Ascending aorta (tissue), 2 donors: Measurements from ENCODE around the gene PDE8B. TPM values are rescaled to one million over a fixed set of nuclear protein-coding genes. Genes with fewer than 3 reads are reported as not detected.
"Not testable (repeated sequence)": the region's sequence is repeated elsewhere in the genome, so short reads cannot be mapped to it uniquely, and the experiment has no call there.

ENCODE experiments used
- DNase-seq, 2 donors: peaks; one replicate each; pipeline ENCODE4 v3.0.0-alpha.2; 2019; ENCODE audit warnings: low spot score in 2 of 2
- H3K27ac ChIP-seq, 2 donors: fragments of 200-600 bp; sonication (generic); one replicate each; pipeline ENCODE4 v1.5.1; 2016 to 2017; ENCODE audit warnings: mild to moderate bottlenecking in 1 of 2
- H3K27me3 ChIP-seq: fragments of 200-600 bp; sonication (generic); one replicate; pipeline ENCODE4 v1.5.1; 2017
- H3K36me3 ChIP-seq, 2 donors: fragments of 200-600 bp; sonication (generic); one replicate each; pipeline ENCODE4 v1.5.1; 2016
- H3K4me1 ChIP-seq, 2 donors: fragments of 200-600 bp; sonication (generic); one replicate each; pipeline ENCODE4 v1.5.1; 2016 to 2017; ENCODE audit warnings: mild to moderate bottlenecking in 1 of 2
- H3K4me3 ChIP-seq, 2 donors: fragments of 200-600 bp; sonication (generic); one replicate each; pipeline ENCODE4 v1.5.1; 2016 to 2017; ENCODE audit warnings: mild to moderate bottlenecking in 1 of 2
- H3K9me3 ChIP-seq, 2 donors: fragments of 200-600 bp; sonication (generic); one replicate each; pipeline ENCODE4 v1.5.1; 2016
- CTCF ChIP-seq, 3 experiments: fragments of 200-600 bp in 2 of 3; fragments of 450-650 bp in 1 of 3; sonication (generic) in 2 of 3; IDR thresholded peaks; one replicate each; pipeline ENCODE4 v1.5.1; 2016 to 2019; ENCODE audit warnings: antibody characterized with exemption in 3 of 3, mild to moderate bottlenecking in 1 of 3, moderate library complexity in 1 of 3
- intact Hi-C: fragments of 100-400 bp; cut with DNase I; formaldehyde crosslinking; loops from one replicate; pipeline ENCODE4 v1.15.1; 2023
- total RNA-seq: library from RNA; depleted of rRNA; stranded (reverse); fragments of >200 nt; gene quantifications from one replicate; pipeline ENCODE4 v1.1.0, GENCODE V29; 2016

Gene PDE8B
- total RNA-seq, 1 donor from 2014 or later = 28.1 TPM

DNA sequence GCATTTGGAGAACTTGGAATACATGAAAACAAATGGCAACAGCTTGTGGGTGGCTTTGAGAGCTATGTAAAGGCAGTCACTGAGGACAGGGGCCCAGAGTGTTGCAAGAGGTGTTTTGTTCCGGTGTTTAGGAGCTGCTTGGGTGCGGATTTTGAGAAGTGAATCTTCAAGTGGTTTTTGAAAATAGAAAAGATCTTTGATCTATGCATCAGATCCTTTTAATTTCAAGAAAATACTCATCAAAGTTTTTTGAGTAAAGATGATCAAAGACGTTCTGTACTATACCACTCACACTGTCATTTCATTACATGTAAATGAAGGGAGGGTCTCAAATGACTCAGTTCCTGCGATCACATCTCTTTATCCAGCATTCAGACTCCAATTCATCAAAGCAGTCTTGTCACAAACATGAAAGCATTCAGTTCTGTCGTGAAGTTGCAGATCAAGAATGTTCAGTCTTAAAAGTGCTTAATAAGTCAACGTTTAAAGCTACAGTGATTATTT, 169.1 kb downstream of the PDE8B start:
- intact Hi-C loops = no loop called here
- DNase-seq = no peak
- no peaks in the 10 kb centered on the region for H3K27me3 ChIP-seq

GRCh38 chr5:77380636-77381035, 170.2 kb downstream of the PDE8B start:
- intact Hi-C loops = no loop called here
- no peaks in the 10 kb centered on the region for H3K4me1 ChIP-seq
- H3K27me3 ChIP-seq = no peaks in the 10 kb centered on the region
- TF ChIP-seq CTCF (IDR thresholded peaks at IDR 0.05) = no peak
- no peak overlapping the region for H3K27ac ChIP-seq
- no peak for DNase-seq
- no peak overlapping the region for H3K4me3 ChIP-seq
- H3K9me3 ChIP-seq = no peaks in the 10 kb centered on the region
- H3K36me3 ChIP-seq = no peaks in the 10 kb centered on the region

More for the DNA sequence above, 169.1 kb downstream of the PDE8B start:
- Histone ChIP-seq H3K36me3 (no peaks in the 10 kb centered on the region), H3K27ac (peak overlapping the region in 1 of 2 donors; percentile 27), H3K9me3 (no peaks in the 10 kb centered on the region), H3K4me3 (no peak overlapping the region), H3K4me1 (peaks cover 0 to 3% of the 10 kb centered on the region in 2 donors)
- TF ChIP-seq CTCF (IDR thresholded peaks at IDR 0.05) = no peak

DNA sequence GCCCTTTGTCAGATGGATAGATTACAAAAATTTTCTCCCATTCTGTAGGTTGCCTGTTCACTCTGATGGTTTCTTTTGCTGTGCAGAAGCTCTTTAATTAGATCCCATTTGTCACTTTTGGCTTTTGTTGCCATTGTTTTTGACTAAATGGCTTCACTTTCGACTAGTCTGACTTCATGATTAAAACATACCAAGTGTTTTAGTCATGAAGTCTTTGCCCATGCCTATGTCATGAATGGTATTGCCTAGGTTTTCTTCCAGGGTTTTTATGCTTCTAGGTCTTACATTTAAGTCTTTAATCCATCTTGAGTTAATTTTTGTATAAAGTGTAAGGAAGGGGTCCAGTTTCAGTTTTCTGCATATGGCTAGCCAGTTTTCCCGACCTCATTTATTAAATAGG, 172.9 kb downstream of the PDE8B start:
- H3K27me3 ChIP-seq, H3K36me3 ChIP-seq, DNase-seq, intact Hi-C loops, H3K4me1 ChIP-seq, H3K4me3 ChIP-seq, H3K9me3 ChIP-seq, H3K27ac ChIP-seq: not testable (repeated sequence)

GRCh38 chr5:77386340-77386739, 175.9 kb downstream of the PDE8B start:
- H3K4me1 ChIP-seq = peaks cover 3 to 24% of the 10 kb centered on the region in 2 donors
- H3K27ac ChIP-seq, H3K9me3 ChIP-seq, H3K27me3 ChIP-seq, H3K36me3 ChIP-seq, DNase-seq, H3K4me3 ChIP-seq, intact Hi-C loops: not testable (repeated sequence)

- DNase-seq = no peak
- H3K36me3 ChIP-seq = no peaks in the 10 kb centered on the region
- no peak for TF ChIP-seq CTCF (IDR thresholded peaks at IDR 0.05)
- H3K4me3 ChIP-seq = no peak overlapping the region
- intact Hi-C loops = no loop called here
- H3K9me3 ChIP-seq = no peaks in the 10 kb centered on the region
- H3K27ac ChIP-seq = peak overlapping the region; percentile 73 to 74
- H3K4me1 ChIP-seq = peaks cover 3 to 30% of the 10 kb centered on the region in 2 donors
- no peaks in the 10 kb centered on the region for H3K27me3 ChIP-seq
Observed at GRCh38 chr5:77389746-77390145, 179.3 kb downstream of the PDE8B start.

- DNase-seq = no peak
- no peaks in the 10 kb centered on the region for H3K27me3 ChIP-seq
- no peak overlapping the region for H3K4me3 ChIP-seq
- peak overlapping the region; percentile 73 to 74 for H3K27ac ChIP-seq
- intact Hi-C loops = no loop called here
- no peaks in the 10 kb centered on the region for H3K36me3 ChIP-seq
- no peak for TF ChIP-seq CTCF (IDR thresholded peaks at IDR 0.05)
- no peaks in the 10 kb centered on the region for H3K9me3 ChIP-seq
- peaks cover 3 to 30% of the 10 kb centered on the region in 2 donors for H3K4me1 ChIP-seq
Observed at GRCh38 chr5:77390221-77390620, 179.7 kb downstream of the PDE8B start.

DNA sequence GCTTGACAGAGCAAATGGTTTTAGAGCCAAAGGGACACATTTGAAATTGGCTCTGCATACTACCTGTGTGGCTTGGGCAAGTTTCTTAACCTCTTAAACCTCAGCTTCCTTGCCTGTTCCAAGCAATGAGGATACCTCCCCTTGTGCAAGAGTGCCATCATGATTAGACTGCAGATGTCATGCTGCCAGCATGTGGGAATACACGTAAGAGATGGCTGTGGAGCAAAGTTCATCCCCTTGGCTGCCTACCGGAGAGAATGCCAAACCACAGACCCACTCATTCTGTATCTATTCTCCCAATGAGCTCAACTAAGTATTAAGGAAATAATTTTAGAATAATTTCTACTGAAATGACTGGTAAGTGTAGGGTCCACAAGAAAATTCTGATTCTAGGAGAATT, 180.3 kb downstream of the PDE8B start:
- Histone ChIP-seq H3K4me3 (no peak overlapping the region), H3K4me1 (peaks cover 3 to 30% of the 10 kb centered on the region in 2 donors), H3K9me3 (no peaks in the 10 kb centered on the region), H3K27ac (peak overlapping the region; percentile 73 to 74), H3K27me3 (no peaks in the 10 kb centered on the region), H3K36me3 (no peaks in the 10 kb centered on the region)
- intact Hi-C loops = no loop called here
- no peak for DNase-seq
- TF ChIP-seq CTCF (IDR thresholded peaks at IDR 0.05) = no peak
